ENCODE measurements around the gene RGS8. TPM values are rescaled to one million over a fixed set of nuclear protein-coding genes. Genes with fewer than 3 reads are reported as not detected.

RGS8 gene
- polyA plus RNA-seq, 1 of the 3 experiments (the other 2 are of a cell fraction), result not detected

DNA sequence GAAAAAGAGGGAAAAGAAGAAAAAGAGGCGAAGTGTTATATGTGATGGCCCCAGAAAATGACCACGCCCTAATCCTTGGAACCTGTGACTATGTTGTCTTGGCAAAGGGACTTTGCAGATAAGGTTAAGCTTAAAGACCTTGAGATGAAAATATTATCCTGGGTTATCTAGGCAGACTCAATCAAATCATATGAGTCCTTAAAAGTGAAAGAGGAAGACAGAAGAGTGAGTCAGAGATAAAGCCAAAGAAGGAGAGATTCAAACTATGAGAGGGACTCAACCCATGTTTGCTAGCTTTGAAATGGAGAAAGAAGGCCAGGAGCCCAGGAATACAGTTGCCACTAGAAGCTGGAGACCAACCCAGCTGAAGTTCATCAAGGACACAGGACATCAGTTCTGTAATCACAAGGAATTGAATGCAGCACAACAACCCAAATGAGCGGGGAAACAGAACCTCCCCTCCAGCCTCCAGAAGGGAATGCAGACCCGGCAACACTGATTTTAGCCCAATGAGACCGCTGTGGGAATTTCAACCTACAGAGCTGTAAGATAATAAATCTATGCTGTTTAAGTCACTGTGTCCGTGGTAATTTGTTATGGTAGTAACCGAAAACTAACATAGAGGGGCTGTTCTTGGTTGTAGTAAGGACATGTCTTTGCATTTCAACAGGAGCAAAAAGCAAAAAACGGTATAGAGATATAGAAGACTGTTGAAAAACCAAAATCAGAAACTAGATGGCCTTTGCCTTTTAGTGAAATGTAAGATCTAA lies 4.2 kb upstream of the RGS8 start:
- no peaks in the 10 kb centered on the region for H4K20me1 ChIP-seq (ENCODE audit: insufficient read depth)
- no peak for DNase-seq
- WGBS (ENCODE audit: low lambda C conversion rate), result 55% methylated on average over 8 of the region's 8 CpGs
- H3K4me1 ChIP-seq (ENCODE audit: control insufficient read depth in 1 of 2, insufficient read depth in 2 of 2, low read depth in 1 of 2, low read length in 1 of 2), result no peaks in the 10 kb centered on the region
- no peaks in the 10 kb centered on the region for H3K9me3 ChIP-seq
- H3K27me3 ChIP-seq (ENCODE audit: insufficient read depth), result no peaks in the 10 kb centered on the region
- H3K79me2 ChIP-seq (ENCODE audit: insufficient read depth), result no peaks in the 10 kb centered on the region
- ChIA-PET CTCF (no interaction called here), POLR2A (no interaction called here)
- H3F3A ChIP-seq (replicated peaks; ENCODE audit: insufficient read depth), result no peaks in the 10 kb centered on the region
- no peak overlapping the region for H3K4me2 ChIP-seq
- H3K36me3 ChIP-seq (replicated peaks in 1 of 2; ENCODE audit: control insufficient read depth in 1 of 2, insufficient read depth in 2 of 2, low read length in 1 of 2), result no peaks in the 10 kb centered on the region
- no peak overlapping the region for H3K9ac ChIP-seq
- no peaks in the 10 kb centered on the region for H3K9me2 ChIP-seq
- H3K27ac ChIP-seq (ENCODE audit: low read depth in 2 of 2, low read length in 1 of 2), result no peak overlapping the region
- TF ChIP-seq MEF2A (IDR thresholded peaks at IDR 0.05; ENCODE audit: borderline replicate concordance, low read depth) (no peak), RAD21 (IDR thresholded peaks at IDR 0.05; ENCODE audit: low read length) (no peak), CHD2 (IDR thresholded peaks at IDR 0.05; ENCODE audit: low read length, partially characterized antibody) (no peak), POLR2AphosphoS5 (IDR thresholded peaks at IDR 0.05; ENCODE audit: low read depth, low read length) (no peak), SIN3A (IDR thresholded peaks at IDR 0.05; ENCODE audit: borderline replicate concordance, low read depth, low read length) (no peak)
- no peak overlapping the region for H3K4me3 ChIP-seq (ENCODE audit: low read depth in 2 of 2, low read length in 1 of 2)
- no peak overlapping the region for H2AFZ ChIP-seq (ENCODE audit: low read depth)

DNA sequence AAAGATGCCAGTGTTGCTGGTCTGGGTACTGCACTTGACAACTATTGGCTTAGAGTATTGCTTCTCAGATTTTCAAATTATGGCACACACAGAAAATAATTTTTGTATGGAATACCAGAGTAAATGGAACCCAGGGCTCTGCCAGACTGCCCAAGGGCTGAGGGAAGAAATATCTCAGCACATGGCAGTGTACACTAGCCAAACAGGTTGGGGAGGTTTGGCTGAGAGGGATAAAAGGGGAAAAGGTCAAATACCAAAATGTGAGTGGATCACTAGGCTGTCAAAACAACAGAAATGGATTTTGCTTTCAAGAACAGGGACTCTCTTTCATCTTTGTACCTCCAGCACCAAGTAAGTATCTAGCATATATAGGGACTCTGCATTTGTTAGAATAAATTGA lies 3.0 kb upstream of the RGS8 start:
- no peak for DNase-seq
- no peaks in the 10 kb centered on the region for H3K9me2 ChIP-seq
- H3F3A ChIP-seq (replicated peaks; ENCODE audit: insufficient read depth), result no peaks in the 10 kb centered on the region
- no peak overlapping the region for H3K27ac ChIP-seq (ENCODE audit: low read depth in 2 of 2, low read length in 1 of 2)
- no peak overlapping the region for H2AFZ ChIP-seq (ENCODE audit: low read depth)
- ChIA-PET CTCF (interaction anchor here (0.8 kb wide), 1 partner anchor 88 kb away, joined by 3 read pairs; no protein-coding TSS in a partner anchor), POLR2A (no interaction called here)
- H3K4me3 ChIP-seq (ENCODE audit: low read depth in 2 of 2, low read length in 1 of 2), result no peak overlapping the region
- no peaks in the 10 kb centered on the region for H3K27me3 ChIP-seq (ENCODE audit: insufficient read depth)
- no peaks in the 10 kb centered on the region for H3K36me3 ChIP-seq (replicated peaks in 1 of 2; ENCODE audit: control insufficient read depth in 1 of 2, insufficient read depth in 2 of 2, low read length in 1 of 2)
- no peaks in the 10 kb centered on the region for H3K79me2 ChIP-seq (ENCODE audit: insufficient read depth)
- H4K20me1 ChIP-seq (ENCODE audit: insufficient read depth), result no peaks in the 10 kb centered on the region
- no peaks in the 10 kb centered on the region for H3K4me1 ChIP-seq (ENCODE audit: control insufficient read depth in 1 of 2, insufficient read depth in 2 of 2, low read depth in 1 of 2, low read length in 1 of 2)
- H3K4me2 ChIP-seq, result no peak overlapping the region
- H3K9me3 ChIP-seq, result no peaks in the 10 kb centered on the region
- H3K9ac ChIP-seq, result no peak overlapping the region
- TF ChIP-seq FOXJ3 (CRISPR knock-in tag; IDR thresholded peaks at IDR 0.05), result no peak
- no peak for TF ChIP-seq EZH2phosphoT487 (IDR thresholded peaks at IDR 0.05; ENCODE audit: borderline replicate concordance, low read depth)
- TF ChIP-seq MEF2A (IDR thresholded peaks at IDR 0.05; ENCODE audit: borderline replicate concordance, low read depth), result no peak
- TF ChIP-seq RFX5 (IDR thresholded peaks at IDR 0.05; ENCODE audit: low read length), result no peak
- TF ChIP-seq, protein P1, sequence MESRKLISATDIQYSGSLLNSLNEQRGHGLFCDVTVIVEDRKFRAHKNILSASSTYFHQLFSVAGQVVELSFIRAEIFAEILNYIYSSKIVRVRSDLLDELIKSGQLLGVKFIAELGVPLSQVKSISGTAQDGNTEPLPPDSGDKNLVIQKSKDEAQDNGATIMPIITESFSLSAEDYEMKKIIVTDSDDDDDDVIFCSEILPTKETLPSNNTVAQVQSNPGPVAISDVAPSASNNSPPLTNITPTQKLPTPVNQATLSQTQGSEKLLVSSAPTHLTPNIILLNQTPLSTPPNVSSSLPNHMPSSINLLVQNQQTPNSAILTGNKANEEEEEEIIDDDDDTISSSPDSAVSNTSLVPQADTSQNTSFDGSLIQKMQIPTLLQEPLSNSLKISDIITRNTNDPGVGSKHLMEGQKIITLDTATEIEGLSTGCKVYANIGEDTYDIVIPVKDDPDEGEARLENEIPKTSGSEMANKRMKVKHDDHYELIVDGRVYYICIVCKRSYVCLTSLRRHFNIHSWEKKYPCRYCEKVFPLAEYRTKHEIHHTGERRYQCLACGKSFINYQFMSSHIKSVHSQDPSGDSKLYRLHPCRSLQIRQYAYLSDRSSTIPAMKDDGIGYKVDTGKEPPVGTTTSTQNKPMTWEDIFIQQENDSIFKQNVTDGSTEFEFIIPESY (IDR thresholded peaks at IDR 0.05; ENCODE audit: borderline replicate concordance, low read depth), result no peak
- no peak for TF ChIP-seq SIN3A (IDR thresholded peaks at IDR 0.05; ENCODE audit: borderline replicate concordance, low read depth, low read length)
- TF ChIP-seq FOSL2 (IDR thresholded peaks at IDR 0.05; ENCODE audit: borderline replicate concordance, low read depth), result no peak
- no peak for TF ChIP-seq ELF1 (IDR thresholded peaks at IDR 0.05)
- no peak for TF ChIP-seq TEAD4 (IDR thresholded peaks at IDR 0.05; ENCODE audit: borderline replicate concordance, insufficient read depth)
- TF ChIP-seq, protein P2, sequence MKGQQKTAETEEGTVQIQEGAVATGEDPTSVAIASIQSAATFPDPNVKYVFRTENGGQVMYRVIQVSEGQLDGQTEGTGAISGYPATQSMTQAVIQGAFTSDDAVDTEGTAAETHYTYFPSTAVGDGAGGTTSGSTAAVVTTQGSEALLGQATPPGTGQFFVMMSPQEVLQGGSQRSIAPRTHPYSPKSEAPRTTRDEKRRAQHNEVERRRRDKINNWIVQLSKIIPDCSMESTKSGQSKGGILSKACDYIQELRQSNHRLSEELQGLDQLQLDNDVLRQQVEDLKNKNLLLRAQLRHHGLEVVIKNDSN (IDR thresholded peaks at IDR 0.05; ENCODE audit: borderline replicate concordance, low read depth), result no peak
- TF ChIP-seq POLR2AphosphoS5 (IDR thresholded peaks at IDR 0.05; ENCODE audit: low read depth, low read length), result no peak
- TF ChIP-seq EP300 (IDR thresholded peaks at IDR 0.05; ENCODE audit: borderline replicate concordance in 1 of 2, low read depth in 1 of 2, low read length in 1 of 2), result no peak
- no peak for TF ChIP-seq TAF1 (IDR thresholded peaks at IDR 0.05; ENCODE audit: borderline replicate concordance, low read depth, low read length)
- TF ChIP-seq RXRA (IDR thresholded peaks at IDR 0.05; ENCODE audit: borderline replicate concordance, low read depth), result no peak
- TF ChIP-seq, protein P3, sequence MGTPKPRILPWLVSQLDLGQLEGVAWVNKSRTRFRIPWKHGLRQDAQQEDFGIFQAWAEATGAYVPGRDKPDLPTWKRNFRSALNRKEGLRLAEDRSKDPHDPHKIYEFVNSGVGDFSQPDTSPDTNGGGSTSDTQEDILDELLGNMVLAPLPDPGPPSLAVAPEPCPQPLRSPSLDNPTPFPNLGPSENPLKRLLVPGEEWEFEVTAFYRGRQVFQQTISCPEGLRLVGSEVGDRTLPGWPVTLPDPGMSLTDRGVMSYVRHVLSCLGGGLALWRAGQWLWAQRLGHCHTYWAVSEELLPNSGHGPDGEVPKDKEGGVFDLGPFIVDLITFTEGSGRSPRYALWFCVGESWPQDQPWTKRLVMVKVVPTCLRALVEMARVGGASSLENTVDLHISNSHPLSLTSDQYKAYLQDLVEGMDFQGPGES (IDR thresholded peaks at IDR 0.05; ENCODE audit: low read depth, low read length), result no peak
- no peak for TF ChIP-seq FOXM1 (IDR thresholded peaks at IDR 0.05; ENCODE audit: low read depth)
- TF ChIP-seq, protein P4, sequence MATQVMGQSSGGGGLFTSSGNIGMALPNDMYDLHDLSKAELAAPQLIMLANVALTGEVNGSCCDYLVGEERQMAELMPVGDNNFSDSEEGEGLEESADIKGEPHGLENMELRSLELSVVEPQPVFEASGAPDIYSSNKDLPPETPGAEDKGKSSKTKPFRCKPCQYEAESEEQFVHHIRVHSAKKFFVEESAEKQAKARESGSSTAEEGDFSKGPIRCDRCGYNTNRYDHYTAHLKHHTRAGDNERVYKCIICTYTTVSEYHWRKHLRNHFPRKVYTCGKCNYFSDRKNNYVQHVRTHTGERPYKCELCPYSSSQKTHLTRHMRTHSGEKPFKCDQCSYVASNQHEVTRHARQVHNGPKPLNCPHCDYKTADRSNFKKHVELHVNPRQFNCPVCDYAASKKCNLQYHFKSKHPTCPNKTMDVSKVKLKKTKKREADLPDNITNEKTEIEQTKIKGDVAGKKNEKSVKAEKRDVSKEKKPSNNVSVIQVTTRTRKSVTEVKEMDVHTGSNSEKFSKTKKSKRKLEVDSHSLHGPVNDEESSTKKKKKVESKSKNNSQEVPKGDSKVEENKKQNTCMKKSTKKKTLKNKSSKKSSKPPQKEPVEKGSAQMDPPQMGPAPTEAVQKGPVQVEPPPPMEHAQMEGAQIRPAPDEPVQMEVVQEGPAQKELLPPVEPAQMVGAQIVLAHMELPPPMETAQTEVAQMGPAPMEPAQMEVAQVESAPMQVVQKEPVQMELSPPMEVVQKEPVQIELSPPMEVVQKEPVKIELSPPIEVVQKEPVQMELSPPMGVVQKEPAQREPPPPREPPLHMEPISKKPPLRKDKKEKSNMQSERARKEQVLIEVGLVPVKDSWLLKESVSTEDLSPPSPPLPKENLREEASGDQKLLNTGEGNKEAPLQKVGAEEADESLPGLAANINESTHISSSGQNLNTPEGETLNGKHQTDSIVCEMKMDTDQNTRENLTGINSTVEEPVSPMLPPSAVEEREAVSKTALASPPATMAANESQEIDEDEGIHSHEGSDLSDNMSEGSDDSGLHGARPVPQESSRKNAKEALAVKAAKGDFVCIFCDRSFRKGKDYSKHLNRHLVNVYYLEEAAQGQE (IDR thresholded peaks at IDR 0.05; ENCODE audit: low read depth, low read length), result no peak
- TF ChIP-seq RAD21 (IDR thresholded peaks at IDR 0.05; ENCODE audit: low read length), result no peak

Measured in SK-N-SH (cell line).